NCI-H2227 (cell line): ENCODE results near the gene TBC1D16.
"Not testable (repeated sequence)": the region's sequence is repeated elsewhere in the genome, so short reads cannot be mapped to it uniquely, and the experiment has no call there.

Experiments used
- DNase-seq: peaks from one replicate; lab custom pipeline; 2025; ENCODE audit not compliant: unreplicated experiment; lab: John Stamatoyannopoulos, UW

Gene TBC1D16

GRCh38 chr17:80005360-80006338 lies 30.0 kb downstream of the TBC1D16 start:
- DNase-seq, result peak; percentile 65

GRCh38 chr17:80003969-80004368 lies 31.7 kb downstream of the TBC1D16 start:
- no peak for DNase-seq

GRCh38 chr17:80002690-80003490 lies 32.8 kb downstream of the TBC1D16 start:
- DNase-seq, result no peak

GRCh38 chr17:80002070-80002641 lies 33.5 kb downstream of the TBC1D16 start:
- DNase-seq, result no peak

- no peak for DNase-seq
These were observed 34.5 kb downstream of the TBC1D16 start for GRCh38 chr17:80000981-80001775.

- no peak for DNase-seq
These were observed 35.5 kb downstream of the TBC1D16 start for GRCh38 chr17:80000136-80000535.

GRCh38 chr17:79997011-79997660 lies 38.5 kb downstream of the TBC1D16 start:
- no peak for DNase-seq

GRCh38 chr17:79996291-79996690 lies 39.4 kb downstream of the TBC1D16 start:
- no peak for DNase-seq

GRCh38 chr17:79995696-79996095 lies 40.0 kb downstream of the TBC1D16 start:
- no peak for DNase-seq

- no peak for DNase-seq
These were observed 41.1 kb downstream of the TBC1D16 start for GRCh38 chr17:79994602-79995001.

- DNase-seq, result not testable (repeated sequence)
These were observed 41.5 kb downstream of the TBC1D16 start for GRCh38 chr17:79994228-79994569.

GRCh38 chr17:79993390-79994227 lies 42.1 kb downstream of the TBC1D16 start:
- peak; percentile 75 for DNase-seq

- DNase-seq, result no peak
These were observed 42.9 kb downstream of the TBC1D16 start for GRCh38 chr17:79992649-79993389.

- DNase-seq, result peak; percentile 60
These were observed 43.6 kb downstream of the TBC1D16 start for GRCh38 chr17:79991924-79992648.

GRCh38 chr17:79991140-79991923 lies 44.3 kb downstream of the TBC1D16 start:
- peak; percentile 92 for DNase-seq

GRCh38 chr17:79990704-79991103 lies 45.0 kb downstream of the TBC1D16 start:
- DNase-seq, result no peak

- DNase-seq, result no peak
These were observed 45.5 kb downstream of the TBC1D16 start for GRCh38 chr17:79990051-79990592.
